A549 treated with GW870086 at 1 μM for 4 hours (cell line): Measurements from ENCODE around the gene CLEC18C. TPM values are rescaled to one million over a fixed set of nuclear protein-coding genes. Genes with fewer than 3 reads are reported as not detected.

Source experiments
- total RNA-seq: library from RNA; stranded (reverse); fragments of 200-300 nt; extraction: Qiagen RNA extraction; gene quantifications from 5 replicates; pipeline ENCODE4 v1.2.3, GENCODE V29; 2022; ENCODE audit warnings: low read depth

Gene CLEC18C
- 0.08 to 0.09 TPM in 2 of 5 replicates, not detected in the others for total RNA-seq

GRCh38 chr16:70173212-70173837, at the start of gene CLEC18C:
Gene CLEC18C (plus strand): TSS chr16:70173787. CDS start chr16:70174279, 492 bp downstream.

Other genes starting within 250 kb of the CLEC18C start
- 0.11 to 0.25 TPM (median 0.20 TPM) in 5 replicates for gene CLEC18A, start 222.5 kb upstream of the CLEC18C start, total RNA-seq
- gene PDPR, start 59.5 kb upstream of the CLEC18C start, total RNA-seq: 12.9 to 16.7 TPM (median 15.7 TPM) in 5 replicates
- 12.7 to 16.3 TPM (median 16.0 TPM) in 5 replicates for gene EXOSC6, start 78.2 kb downstream of the CLEC18C start, total RNA-seq
- 84.8 to 96.4 TPM (median 89.9 TPM) in 5 replicates for gene AARS1, start 115.7 kb downstream of the CLEC18C start, total RNA-seq
- 26.7 to 35.0 TPM (median 29.5 TPM) in 5 replicates for gene DDX19B, start 125.4 kb downstream of the CLEC18C start, total RNA-seq
- 37.8 to 39.6 TPM (median 38.5 TPM) in 5 replicates for gene DDX19A, start 173.1 kb downstream of the CLEC18C start, total RNA-seq